Anterior cingulate cortex (tissue), 58 donors: ENCODE results near the gene CPN2.

Experiments used
- DNase-seq, 58 donors: peaks; one replicate each; lab custom pipeline; 2025; lab: John Stamatoyannopoulos, UW

The CPN2 gene

DNA sequence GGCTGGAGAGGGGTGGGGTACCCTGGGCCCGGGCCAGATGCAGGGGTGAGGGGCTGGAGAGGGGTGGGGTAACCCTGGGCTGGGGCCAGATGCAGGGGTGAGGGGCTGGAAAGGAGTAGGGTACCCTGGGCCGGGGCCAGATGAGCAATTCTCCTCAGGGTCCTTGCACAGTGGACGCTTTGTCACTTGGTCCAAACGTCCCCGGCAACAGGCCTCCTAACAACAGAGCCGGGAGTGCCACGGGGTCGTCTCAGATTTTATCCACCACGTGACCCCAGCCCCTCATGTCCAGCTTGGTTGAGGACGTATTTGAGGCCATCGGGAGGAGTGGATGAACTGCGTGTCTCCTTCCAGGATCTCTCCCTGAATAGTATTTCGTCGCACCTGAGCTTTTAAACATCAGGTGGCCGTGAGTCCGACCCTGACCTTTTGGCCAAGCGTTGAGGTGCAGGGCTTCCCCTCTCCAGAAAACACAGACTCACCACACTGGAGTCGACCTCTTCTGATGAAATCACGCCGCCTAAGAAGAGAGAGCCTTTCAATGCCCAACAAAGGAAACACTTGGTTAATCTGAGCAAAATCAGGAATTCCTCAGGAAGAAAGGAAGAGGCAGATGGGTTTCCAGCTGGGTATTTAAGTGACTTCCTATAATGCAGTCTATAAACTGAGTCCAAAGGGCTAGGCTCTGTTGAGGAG lies 31.2 kb upstream of the CPN2 start:
- peak in 1 of 58 donors; percentile 12 for DNase-seq

GRCh38 chr3:194381460-194381875 lies 30.3 kb upstream of the CPN2 start:
- DNase-seq = peak in 24 of 58 donors; percentile 5 to 61 (median 26)

GRCh38 chr3:194380326-194380725 lies 29.2 kb upstream of the CPN2 start:
- DNase-seq = no peak

- DNase-seq = no peak
Observed at GRCh38 chr3:194379651-194380050, 28.5 kb upstream of the CPN2 start.

DNA sequence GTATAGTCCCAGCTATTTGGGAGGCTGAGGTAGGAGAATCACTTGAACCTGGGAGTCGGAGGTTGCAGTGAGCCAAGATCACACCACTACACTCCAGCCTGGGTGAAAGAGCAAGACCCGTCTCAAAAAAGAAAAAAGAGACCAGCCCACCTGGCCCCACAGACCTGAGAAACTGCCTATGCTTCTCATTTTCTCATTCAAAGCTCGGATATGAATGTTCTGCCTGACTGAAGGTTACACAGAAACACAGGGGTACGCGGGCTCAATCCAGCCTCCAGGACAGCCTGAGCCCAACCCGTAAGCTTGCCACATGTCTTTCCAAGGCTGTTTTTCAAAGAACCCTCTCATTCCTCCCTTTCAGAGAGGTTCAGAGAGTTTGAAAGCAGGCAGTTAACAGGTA lies 28.1 kb upstream of the CPN2 start:
- DNase-seq = no peak

DNA sequence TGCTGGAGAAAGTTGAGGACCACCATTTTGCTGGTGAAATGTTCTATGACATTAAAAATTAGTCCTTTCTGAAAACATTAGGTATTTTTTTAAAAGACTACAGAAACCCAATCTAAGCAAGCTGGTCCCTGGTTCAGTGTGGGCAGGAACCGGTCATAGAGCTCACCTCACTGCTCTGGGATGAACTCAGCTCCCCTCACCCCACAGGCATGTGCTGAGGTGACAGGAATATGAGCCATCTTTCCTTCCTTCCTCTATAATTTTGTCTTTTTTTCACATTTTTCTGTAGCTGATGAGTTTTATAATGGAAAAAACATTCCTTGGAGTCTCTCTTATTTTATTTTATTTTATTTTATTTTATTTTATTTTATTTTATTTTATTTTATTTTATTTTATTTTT lies 26.6 kb upstream of the CPN2 start:
- DNase-seq = no peak

DNA sequence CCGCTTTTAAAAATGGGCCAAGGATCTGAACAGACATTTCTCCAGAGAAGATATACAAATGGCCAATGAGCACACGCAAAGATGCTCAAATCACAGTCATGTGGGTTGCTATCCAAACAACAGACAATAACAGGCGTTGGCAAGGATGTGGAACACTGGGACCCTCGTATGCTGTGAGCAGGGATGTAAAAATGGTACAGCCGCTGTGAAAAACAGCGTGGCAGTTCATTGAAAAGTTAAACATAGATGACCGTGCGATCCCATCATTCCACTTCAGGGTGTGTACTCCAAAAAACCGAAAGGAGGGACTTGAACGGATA lies 25.1 kb upstream of the CPN2 start:
- DNase-seq = no peak

DNA sequence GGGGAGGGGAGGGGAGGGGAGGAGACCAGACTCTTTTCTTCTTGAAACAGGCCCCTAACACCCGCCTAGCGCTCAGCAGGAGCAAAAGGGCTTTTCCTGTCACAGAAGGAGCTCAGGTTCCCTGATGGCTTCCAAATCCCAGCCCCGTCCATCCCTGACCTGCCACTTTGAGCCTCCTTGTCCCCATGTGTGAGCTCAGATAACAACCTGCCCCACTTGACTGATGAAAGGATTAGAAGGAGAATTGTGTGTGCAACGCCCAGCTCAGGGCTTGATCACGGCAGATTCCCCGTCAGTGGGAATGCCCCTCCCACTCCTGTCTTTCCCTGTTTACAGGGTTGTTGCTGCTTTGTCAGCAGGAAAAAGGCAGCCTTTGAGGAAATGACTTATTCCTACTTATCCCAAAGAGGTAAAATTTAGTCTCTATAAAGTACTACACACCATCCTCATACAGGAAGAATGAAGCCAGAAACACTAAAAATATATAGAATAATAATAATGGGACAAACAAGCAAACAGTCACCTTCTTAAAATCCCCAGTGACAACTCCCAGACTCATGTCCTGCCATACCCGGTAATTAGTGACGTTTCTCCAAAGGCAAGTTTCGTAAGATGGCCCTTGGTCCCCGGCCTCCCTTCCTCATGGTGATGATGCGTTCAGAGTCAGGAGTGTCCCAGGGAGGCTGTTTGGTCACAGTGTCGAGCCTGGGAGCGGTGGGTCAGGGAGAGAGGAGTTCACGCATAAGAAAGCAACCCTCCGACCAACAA lies 24.5 kb upstream of the CPN2 start:
- DNase-seq = no peak

DNA sequence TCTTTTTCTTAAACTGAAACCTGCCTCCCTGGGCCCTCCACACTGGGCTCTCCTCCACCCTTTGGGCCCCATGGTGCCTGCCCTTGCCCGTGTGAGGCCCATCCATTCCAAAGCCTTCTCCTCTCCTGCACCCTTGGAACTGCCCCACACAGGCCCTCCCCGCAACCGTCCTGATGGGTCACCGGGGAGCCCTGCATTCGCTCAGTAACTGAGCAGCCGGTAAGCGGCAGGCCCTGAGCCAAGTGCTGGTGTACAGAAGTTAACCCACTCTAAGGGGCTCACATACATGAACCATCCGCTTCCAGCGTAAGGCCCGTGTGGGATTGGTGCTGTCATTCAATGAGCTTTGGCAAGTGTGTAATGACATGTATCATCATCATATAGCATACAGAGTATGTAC lies 23.8 kb upstream of the CPN2 start:
- no peak for DNase-seq

DNA sequence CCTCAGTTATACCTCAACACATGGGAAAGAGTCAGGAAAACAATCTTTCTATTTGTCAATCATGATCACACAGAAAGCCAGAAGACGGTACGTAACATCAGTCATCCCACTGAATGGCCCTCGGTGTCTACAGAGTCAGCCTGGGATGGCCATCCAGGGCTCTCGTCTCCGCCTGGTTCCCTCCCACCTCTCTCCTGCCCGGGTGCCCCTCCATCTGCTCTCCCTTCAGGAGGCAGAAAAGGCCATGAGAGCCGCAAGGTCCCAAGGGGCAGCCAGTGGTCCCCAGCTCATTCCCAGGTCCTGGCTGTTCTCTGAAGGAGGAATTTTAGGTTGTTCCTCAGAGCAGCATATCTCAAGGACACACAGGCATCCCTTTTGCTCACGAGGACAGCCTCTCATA lies 22.8 kb upstream of the CPN2 start:
- DNase-seq = no peak

DNA sequence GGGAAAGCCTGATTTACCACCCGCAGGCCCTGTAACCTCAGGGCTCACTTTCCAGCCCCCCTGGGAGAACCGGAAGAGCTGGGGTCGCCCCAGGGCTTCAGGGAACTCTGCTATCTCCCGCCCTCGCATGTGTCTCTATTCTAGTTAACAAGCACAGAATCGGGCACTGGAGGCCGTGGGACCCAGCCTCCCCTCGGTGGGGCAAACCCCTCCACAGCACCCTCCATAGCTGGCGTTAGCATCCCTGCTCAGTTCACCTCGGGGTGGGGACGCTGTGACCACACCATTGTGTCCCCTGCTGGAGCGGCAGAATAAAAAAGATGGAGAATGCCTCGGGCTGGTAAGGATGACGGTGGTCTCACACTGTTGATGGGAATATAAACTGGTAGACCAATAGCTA lies 21.9 kb upstream of the CPN2 start:
- DNase-seq = no peak

- DNase-seq = no peak
Observed at GRCh38 chr3:194370753-194371152, 19.6 kb upstream of the CPN2 start.

DNA sequence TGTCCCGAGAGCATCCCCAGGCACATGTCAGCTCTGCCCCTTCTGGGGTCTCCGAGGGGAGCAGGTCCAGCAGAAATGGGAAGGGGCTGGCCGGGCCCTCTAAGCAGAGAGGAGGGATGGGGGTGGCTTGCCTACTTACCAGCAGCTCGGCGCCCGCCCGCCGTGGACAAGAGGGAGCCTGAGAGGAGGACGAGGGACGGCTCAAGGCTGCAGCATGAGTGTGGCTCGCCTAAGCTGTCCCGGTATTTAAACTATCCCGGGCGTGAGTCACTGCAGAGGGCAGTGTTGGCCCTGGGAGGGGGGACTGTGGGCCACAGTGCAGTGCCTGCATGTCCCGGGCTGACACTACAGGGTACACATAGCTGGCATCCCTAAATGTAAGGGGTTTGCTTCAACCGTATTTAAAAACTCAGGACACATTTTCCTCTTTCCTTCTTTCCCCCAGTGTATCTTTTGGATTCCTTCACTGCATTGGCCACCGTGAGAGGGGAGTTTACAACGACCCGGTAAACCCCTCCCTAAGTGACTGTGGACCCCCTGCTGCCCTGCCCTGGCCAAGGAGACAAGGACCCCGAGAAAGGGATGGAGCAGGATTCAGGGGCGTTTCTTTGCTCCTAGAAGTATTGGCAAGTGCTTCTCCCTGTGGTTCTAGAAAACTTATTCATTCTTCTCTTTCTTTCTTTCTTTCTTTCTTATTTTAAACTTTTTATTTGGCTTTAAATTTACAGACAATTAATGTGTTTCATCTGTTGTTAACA lies 18.6 kb upstream of the CPN2 start, which contains the start of gene LRRC15:
TSS of gene LRRC15 (minus strand) at position 222 of the 758 bp plus-strand sequence. CDS start 8,700 bp downstream, outside the sequence.
- DNase-seq = no peak

DNA sequence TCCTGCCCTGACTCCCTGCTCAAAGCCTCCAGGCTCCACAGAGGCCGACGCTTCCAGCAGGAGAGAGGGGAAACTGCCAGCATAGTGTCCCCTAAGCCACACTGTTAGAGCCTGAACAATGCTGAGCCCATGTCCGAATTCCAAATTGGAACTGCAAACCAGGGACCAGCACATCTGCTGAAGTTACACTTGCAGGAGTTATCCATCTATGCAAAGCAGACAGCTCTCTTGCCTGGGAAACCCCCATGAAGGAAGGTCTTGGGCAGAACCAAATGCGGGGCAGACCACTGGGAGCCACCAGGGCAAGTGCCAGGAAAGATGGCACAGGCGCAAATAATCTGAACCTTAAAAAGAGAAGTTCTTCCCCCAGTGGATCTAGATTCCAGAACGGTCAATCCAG lies 17.8 kb upstream of the CPN2 start:
- DNase-seq = no peak

DNA sequence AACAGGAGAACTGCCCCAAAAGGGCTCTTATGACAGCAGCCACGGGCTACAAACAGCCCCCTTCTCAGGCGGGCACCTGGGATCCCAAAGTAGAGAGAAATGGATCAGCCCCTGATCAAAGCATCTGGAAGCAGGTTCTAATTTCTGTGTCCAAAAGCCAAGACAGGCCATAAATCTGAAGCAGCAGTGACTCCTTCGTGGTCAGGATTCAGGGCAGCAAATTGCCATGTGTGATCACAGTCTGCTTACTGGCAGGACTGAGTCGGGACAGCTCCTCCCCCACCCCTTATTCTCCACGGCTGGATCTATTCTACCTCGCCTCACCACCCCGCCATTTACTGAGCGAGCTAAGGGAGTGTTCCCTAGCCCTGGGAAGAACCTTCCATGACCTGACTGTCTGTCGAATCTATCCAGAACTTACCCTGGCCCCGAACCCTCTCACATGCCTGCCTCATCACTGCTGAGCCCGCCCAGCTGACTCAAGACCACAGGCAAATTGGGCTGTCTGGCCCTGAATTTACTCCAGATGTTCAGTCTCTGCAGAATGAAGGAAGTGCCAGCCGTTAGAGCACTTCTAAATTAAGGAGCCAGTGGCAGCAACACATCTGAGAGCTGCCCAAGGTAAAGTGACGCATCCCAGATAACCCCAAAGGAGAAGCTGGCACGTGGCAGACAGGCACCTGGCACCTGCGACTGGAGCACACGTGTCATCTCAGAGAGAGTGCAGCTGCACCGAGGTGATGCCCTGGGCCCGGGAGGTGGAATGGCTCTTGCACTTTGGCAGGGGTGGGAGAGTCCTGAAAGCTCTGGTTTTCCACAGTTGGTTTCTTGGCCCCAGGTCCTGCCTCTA lies 17.1 kb upstream of the CPN2 start:
- no peak for DNase-seq

DNA sequence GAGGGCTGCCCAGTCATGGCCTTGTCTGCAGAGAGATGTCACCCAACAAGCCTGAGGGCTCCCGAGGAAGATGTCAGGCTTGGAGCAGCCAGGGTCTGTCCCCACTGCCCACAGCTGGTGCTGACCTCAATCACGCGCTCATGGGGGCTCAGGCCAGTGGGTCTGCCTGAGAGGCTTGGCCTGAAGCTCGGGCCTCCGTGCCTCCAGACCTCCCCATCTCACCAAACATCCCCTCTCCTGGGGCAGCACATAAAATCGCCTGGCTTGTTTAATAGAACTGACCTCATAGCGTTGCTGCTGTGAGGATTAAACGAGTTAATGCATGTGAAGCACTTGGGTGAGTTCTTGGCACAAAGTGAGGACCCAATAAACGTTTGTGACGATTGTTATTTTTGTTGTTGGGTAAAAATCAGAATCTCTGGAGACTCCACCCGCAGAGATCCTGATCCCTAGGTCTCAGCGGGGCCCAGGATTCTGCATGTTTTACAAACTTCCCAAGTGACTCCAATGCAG lies 14.9 kb upstream of the CPN2 start:
- DNase-seq = no peak

- DNase-seq = no peak
Observed at GRCh38 chr3:194365526-194365925, 14.4 kb upstream of the CPN2 start.

DNA sequence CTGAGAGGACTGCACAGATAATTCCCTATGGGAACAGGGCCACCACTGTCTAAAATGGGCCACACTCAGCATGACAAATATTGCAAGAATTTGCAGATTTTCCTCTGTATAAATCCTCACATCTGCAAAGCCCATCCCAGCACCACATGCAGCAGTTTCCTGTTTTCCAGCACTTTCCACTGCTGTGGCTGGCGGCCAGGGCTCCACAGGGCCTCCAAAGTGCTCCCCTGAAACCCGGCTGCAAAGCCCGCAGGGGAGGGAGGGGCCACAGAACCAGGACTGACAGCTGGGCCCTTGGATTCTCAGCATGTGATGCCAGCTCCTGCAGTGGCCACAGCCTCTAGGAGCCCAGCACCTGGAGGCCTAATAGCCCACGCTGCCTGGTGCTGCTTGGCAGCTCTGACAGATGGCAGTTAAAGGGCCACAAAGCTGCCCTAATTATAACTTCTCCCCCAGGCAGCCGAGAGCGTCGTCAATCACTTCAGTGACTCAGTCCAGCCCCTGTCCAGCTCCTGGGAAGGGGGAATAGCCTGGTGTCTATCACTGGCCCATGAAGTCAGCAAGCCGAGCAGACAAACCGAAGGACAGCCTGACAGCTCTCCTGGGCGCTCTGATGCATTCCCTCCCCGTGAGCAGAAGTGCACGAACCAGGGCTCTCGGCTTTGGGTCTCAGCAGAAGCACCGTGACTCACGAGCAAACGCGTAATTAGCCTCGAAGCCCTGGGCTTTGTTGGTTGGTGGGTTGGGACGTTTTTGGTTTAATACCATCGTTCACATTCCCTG lies 13.7 kb upstream of the CPN2 start:
- peak in 9 of 58 donors; percentile 2 to 60 (median 18) for DNase-seq

DNA sequence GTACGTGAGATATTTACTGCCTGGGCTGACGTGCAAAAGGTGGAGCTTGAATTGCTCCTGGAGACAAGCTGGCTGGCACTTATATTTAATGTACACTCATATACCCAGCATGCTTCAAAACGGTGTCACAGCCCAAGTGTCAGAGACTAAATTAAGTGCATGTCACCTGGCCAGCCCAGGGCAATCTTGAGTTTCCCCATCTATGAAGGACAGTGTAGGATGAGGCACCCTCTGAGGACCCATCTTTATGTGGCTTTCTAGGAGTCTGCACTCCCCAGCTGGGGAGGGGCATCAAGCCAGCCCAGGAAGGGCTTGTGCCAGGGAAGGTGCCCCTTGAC lies 13.2 kb upstream of the CPN2 start:
- no peak for DNase-seq

- DNase-seq = no peak
Observed at GRCh38 chr3:194360568-194360967, 9.4 kb upstream of the CPN2 start.
